ENCODE measurements around the gene SLC47A2.

DNA sequence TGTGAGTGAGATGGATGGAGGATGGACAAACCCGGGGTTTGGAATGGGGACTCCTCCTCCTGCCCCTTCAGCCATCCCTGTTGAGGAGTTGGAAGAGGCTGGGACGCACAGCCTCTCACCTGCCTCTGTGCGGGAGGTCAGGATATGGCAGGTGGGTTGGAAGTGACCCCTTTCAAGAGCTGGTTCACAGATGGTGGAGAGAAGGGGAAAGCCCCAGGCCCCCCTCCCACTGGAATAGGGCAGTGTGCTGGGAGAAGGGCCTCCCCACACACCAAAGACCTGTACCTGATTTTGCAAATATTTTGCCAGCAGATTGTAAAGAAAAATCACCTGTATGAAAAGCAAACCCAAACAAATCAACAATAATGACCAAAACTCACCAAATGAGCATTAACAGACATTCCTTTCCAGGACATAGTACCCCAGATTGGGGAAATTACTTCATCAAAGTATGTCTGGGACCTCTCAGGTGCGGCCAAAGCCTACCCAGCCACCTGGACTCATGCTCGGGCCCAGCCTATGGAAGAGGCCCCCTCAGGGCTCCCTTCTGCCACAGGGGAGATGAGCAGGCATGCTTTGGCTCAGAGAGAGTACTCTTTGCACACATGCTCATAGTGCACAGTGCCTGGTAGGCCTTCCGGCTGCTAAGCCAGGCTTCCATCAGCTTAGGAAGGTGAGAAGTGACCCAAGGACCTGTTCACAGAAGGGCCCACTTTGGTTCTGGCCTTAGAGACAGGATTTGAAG is 7.8 kb downstream of the SLC47A2 start:
- TF ChIP-seq, protein P1, sequence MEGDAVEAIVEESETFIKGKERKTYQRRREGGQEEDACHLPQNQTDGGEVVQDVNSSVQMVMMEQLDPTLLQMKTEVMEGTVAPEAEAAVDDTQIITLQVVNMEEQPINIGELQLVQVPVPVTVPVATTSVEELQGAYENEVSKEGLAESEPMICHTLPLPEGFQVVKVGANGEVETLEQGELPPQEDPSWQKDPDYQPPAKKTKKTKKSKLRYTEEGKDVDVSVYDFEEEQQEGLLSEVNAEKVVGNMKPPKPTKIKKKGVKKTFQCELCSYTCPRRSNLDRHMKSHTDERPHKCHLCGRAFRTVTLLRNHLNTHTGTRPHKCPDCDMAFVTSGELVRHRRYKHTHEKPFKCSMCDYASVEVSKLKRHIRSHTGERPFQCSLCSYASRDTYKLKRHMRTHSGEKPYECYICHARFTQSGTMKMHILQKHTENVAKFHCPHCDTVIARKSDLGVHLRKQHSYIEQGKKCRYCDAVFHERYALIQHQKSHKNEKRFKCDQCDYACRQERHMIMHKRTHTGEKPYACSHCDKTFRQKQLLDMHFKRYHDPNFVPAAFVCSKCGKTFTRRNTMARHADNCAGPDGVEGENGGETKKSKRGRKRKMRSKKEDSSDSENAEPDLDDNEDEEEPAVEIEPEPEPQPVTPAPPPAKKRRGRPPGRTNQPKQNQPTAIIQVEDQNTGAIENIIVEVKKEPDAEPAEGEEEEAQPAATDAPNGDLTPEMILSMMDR (conservative IDR thresholded peaks at IDR 0.05) = no peak
- no peak for TF ChIP-seq EZH2 (IDR thresholded peaks at IDR 0.05; ENCODE audit: low read depth)
